ENCODE measurements around the gene PLEKHJ1. TPM values are rescaled to one million over a fixed set of nuclear protein-coding genes. Genes with fewer than 3 reads are reported as not detected.

PLEKHJ1 gene
- total and polyA plus RNA-seq, 8 donors, result 34.3 to 101 (median 43.7) TPM

DNA sequence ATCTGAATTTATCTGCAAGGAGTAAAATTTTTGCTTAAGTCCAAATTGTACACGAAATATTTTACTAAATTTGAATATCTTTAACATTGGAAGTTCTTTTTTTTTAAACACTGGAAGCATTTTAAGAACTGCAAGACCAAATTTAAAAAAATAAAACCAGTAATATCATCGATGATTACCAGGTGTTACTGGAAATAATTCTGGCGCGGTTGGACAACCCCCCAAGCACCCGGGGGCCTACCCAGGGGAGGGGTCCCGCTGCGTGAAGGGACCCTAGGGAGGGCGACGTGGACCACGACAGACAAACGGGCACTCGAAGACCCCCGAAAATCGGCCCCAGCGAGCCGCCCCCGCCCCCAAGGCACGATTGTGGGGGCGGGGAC lies 32.7 kb upstream of the PLEKHJ1 start:
- intact Hi-C loops (cut with DNase I), result no loop called here
- no peak for FAIRE-seq
- no peaks in the 10 kb centered on the region for H3K27me3 ChIP-seq
- no peak for ATAC-seq
- H3K36me3 ChIP-seq, result peaks cover 0 to 13% (median 5%) of the 10 kb centered on the region in 3 donors
- no peaks in the 10 kb centered on the region for H3K9me3 ChIP-seq
- TF ChIP-seq, protein P1, sequence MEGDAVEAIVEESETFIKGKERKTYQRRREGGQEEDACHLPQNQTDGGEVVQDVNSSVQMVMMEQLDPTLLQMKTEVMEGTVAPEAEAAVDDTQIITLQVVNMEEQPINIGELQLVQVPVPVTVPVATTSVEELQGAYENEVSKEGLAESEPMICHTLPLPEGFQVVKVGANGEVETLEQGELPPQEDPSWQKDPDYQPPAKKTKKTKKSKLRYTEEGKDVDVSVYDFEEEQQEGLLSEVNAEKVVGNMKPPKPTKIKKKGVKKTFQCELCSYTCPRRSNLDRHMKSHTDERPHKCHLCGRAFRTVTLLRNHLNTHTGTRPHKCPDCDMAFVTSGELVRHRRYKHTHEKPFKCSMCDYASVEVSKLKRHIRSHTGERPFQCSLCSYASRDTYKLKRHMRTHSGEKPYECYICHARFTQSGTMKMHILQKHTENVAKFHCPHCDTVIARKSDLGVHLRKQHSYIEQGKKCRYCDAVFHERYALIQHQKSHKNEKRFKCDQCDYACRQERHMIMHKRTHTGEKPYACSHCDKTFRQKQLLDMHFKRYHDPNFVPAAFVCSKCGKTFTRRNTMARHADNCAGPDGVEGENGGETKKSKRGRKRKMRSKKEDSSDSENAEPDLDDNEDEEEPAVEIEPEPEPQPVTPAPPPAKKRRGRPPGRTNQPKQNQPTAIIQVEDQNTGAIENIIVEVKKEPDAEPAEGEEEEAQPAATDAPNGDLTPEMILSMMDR (IDR thresholded peaks at IDR 0.05), result no peak
- DNase-seq, result no peak
- H3K27ac ChIP-seq, result peak overlapping the region; percentile 11 to 100 (median 98)
- peak overlapping the region; percentile 82 to 99 (median 98) for H3K4me3 ChIP-seq
- H3K4me1 ChIP-seq, result peaks cover 8 to 27% (median 20%) of the 10 kb centered on the region in 3 donors
- WGBS, 2 donors, result 1 to 2% methylated on average over 12 to 19 of the region's 19 CpGs

GRCh38 chr19:2268480-2268830 lies 32.3 kb upstream of the PLEKHJ1 start:
- no peak for ATAC-seq
- Histone ChIP-seq H3K4me3 (peak overlapping the region in 2 of 4 donors; percentile 98 to 99), H3K27ac (peak overlapping the region in 1 of 4 donors; percentile 98), H3K27me3 (no peaks in the 10 kb centered on the region), H3K36me3 (peaks cover 0 to 13% (median 5%) of the 10 kb centered on the region in 3 donors), H3K9me3 (no peaks in the 10 kb centered on the region), H3K4me1 (peaks cover 5 to 25% (median 19%) of the 10 kb centered on the region in 3 donors)
- no peak for DNase-seq
- TF ChIP-seq, protein P1 (IDR thresholded peaks at IDR 0.05), result no peak
- intact Hi-C loops (cut with DNase I), result no loop called here
- WGBS, 2 donors, result 86 to 89% methylated on average over 4 of the region's 4 CpGs
- peak; percentile 71 for FAIRE-seq

GRCh38 chr19:2266183-2266993 lies 30.3 kb upstream of the PLEKHJ1 start:
- Histone ChIP-seq H3K4me3 (no peak overlapping the region), H3K36me3 (no peaks in the 10 kb centered on the region), H3K4me1 (peaks cover 0 to 9% (median 7%) of the 10 kb centered on the region in 3 donors), H3K27me3 (no peaks in the 10 kb centered on the region), H3K27ac (peak overlapping the region in 2 of 4 donors; percentile 47 to 64), H3K9me3 (no peaks in the 10 kb centered on the region)
- WGBS, 2 donors, result 52 to 57% methylated on average over 18 of the region's 18 CpGs
- intact Hi-C loops (cut with DNase I), result no loop called here
- ATAC-seq (peak in 2 of 4 donors; percentile 16 to 21), DNase-seq (peak; percentile 61 to 89 (median 83)), FAIRE-seq (no peak)
- TF ChIP-seq, protein P1 (IDR thresholded peaks at IDR 0.05), result no peak

DNA sequence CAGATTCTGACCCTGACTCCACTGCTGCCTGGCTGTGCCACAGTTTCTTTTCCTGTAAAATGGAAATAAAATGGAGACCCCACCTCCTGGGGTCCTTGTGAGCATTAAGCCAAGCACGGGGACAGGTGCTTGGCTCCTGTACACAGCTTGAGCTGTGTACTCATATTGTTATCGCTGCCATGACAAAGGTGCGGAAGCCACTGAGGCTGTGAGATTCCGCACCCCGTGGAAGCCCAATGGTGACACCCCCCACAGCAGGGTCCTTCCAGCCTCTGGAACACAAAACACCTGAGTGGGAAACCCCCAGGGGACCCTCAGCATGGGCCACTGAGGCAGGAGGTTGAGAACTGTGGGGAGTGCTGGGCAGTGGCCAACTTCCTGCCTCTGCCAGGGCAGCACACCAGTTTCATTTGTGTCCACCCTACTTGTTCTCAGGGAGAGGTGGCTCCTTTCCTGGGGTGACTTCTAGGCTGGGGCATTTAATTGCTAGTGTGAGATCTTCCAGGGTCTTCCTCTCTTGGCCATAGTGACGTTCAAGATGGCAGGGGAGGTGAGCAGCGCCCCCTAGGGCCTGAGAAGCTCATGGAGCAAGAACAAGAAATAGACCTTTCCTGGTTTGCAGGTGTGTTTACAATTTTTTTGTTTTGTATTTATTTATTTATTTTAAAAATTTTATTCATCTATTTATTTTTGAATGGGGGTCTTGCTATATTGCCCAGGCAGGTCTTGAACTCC lies 25.5 kb upstream of the PLEKHJ1 start:
- Histone ChIP-seq H3K4me1 (peaks cover 0 to 2% (median 0%) of the 10 kb centered on the region in 3 donors), H3K27ac (no peak overlapping the region), H3K27me3 (no peaks in the 10 kb centered on the region), H3K9me3 (no peaks in the 10 kb centered on the region), H3K4me3 (no peak overlapping the region), H3K36me3 (no peaks in the 10 kb centered on the region)
- 61 to 63% methylated on average over 7 of the region's 7 CpGs for WGBS, 2 donors
- intact Hi-C loops (cut with DNase I), result no loop called here
- DNase-seq (no peak), FAIRE-seq (no peak), ATAC-seq (peak in 2 of 4 donors; percentile 34 to 40)
- TF ChIP-seq, protein P1 (IDR thresholded peaks at IDR 0.05), result peak in 3 of 4 donors; percentile 12 to 53 (median 43)

Data from pancreas (tissue), 10 donors.